HEK293 (cell line): ENCODE measurements around the gene NOS1.

ENCODE experiments used
- CTCF ChIA-PET: fragments of 350-600 bp; formaldehyde crosslinking; extraction: SDS; loops from one replicate; lab custom pipeline; 2021; ENCODE audit warnings: antibody characterized with exemption; lab: Yijun Ruan, JAX
- POLR2A ChIA-PET: fragments of 300-600 bp; formaldehyde crosslinking; extraction: SDS; loops from one replicate; lab custom pipeline; 2020; ENCODE audit warnings: antibody characterized with exemption, inconsistent platforms; lab: Yijun Ruan, JAX
- H3K27ac ChIP-seq: fragments of 200-500 bp; sonication (Bioruptor generic); 2 replicates; pipeline ENCODE4 v1.5.1; 2014; ENCODE audit warnings: low read depth, low read length, control low read depth, inconsistent platforms; ENCODE audit errors: extremely low read depth
- H3K36me3 ChIP-seq, 2 experiments: fragments of 200-500 bp in 1 of 2; sonication (Bioruptor generic) in 1 of 2; 1 replicate in 1 of 2; 2 replicates in 1 of 2; pipeline ENCODE4 v1.5.1; 2014 to 2017; ENCODE audit warnings: inconsistent platforms in 2 of 2, low read length in 2 of 2; ENCODE audit not compliant: control insufficient read depth in 2 of 2, insufficient read depth in 1 of 2
- H3K4me1 ChIP-seq: fragments of 200-500 bp; sonication (Bioruptor generic); 2 replicates; pipeline ENCODE4 v1.5.1; 2014; ENCODE audit warnings: mild to moderate bottlenecking, low read length, inconsistent platforms; ENCODE audit not compliant: control insufficient read depth, insufficient read depth
- H3K4me3 ChIP-seq: 2 replicates; pipeline ENCODE4 v1.5.1; 2011; ENCODE audit warnings: low read depth, mild to moderate bottlenecking, control low read depth, low read length, moderate library complexity
- H3K9me3 ChIP-seq: fragments of 200-500 bp; sonication (Bioruptor generic); 2 replicates; pipeline ENCODE4 v1.5.1; 2014; ENCODE audit warnings: low read depth, low read length, inconsistent platforms; ENCODE audit not compliant: control insufficient read depth, insufficient read depth
- EGR2 ChIP-seq: fragments of 450-650 bp; formaldehyde crosslinking; IDR thresholded peaks from 2 replicates; pipeline ENCODE4 v1.5.1; 2016; ENCODE audit warnings: low read depth, missing biosample characterization, missing genetic modification characterization
- GFI1B ChIP-seq: fragments of 450-650 bp; formaldehyde crosslinking; IDR thresholded peaks from 2 replicates; pipeline ENCODE4 v1.5.1; 2016; ENCODE audit warnings: missing biosample characterization, missing genetic modification characterization
- GLI2 ChIP-seq: fragments of 450-650 bp; formaldehyde crosslinking; IDR thresholded peaks from 2 replicates; pipeline ENCODE4; 2017; ENCODE audit warnings: missing biosample characterization, missing genetic modification characterization, low read depth, borderline replicate concordance
- GLIS2 ChIP-seq: fragments of 450-650 bp; formaldehyde crosslinking; IDR thresholded peaks from 2 replicates; pipeline ENCODE4 v1.5.1; 2016; ENCODE audit warnings: missing biosample characterization, missing genetic modification characterization
- HOXD13 ChIP-seq: sonication (generic); formaldehyde crosslinking; IDR thresholded peaks from 2 replicates; pipeline ENCODE4 v1.8.0; 2022; ENCODE audit warnings: missing genetic modification reagents, borderline replicate concordance
- IKZF3 ChIP-seq: fragments of 450-650 bp; IDR thresholded peaks from 2 replicates; pipeline ENCODE4 v1.5.0; 2018; ENCODE audit warnings: missing biosample characterization, mild to moderate bottlenecking, missing genetic modification characterization, moderate library complexity
- KLF16 ChIP-seq: fragments of 450-650 bp; formaldehyde crosslinking; IDR thresholded peaks from 2 replicates; pipeline ENCODE4 v1.5.1; 2017; ENCODE audit warnings: missing biosample characterization, missing genetic modification characterization
- KLF8 ChIP-seq: fragments of 450-650 bp; formaldehyde crosslinking; IDR thresholded peaks from 2 replicates; pipeline ENCODE4 v1.5.1; 2016; ENCODE audit warnings: missing biosample characterization, missing genetic modification characterization
- MEIS1 ChIP-seq: sonication (generic); formaldehyde crosslinking; IDR thresholded peaks from 2 replicates; pipeline ENCODE4 v1.8.1; 2022; ENCODE audit warnings: missing genetic modification reagents, mild to moderate bottlenecking, borderline replicate concordance
- RBAK ChIP-seq: fragments of 450-650 bp; formaldehyde crosslinking; IDR thresholded peaks from 2 replicates; pipeline ENCODE4 v1.5.1; 2016; ENCODE audit warnings: missing biosample characterization, missing genetic modification characterization
- YY1 ChIP-seq: fragments of 450-650 bp; formaldehyde crosslinking; IDR thresholded peaks from 2 replicates; pipeline ENCODE4 v1.5.1; 2018; ENCODE audit warnings: missing biosample characterization, missing genetic modification characterization
- YY2 ChIP-seq: fragments of 450-650 bp; formaldehyde crosslinking; IDR thresholded peaks from 2 replicates; pipeline ENCODE4 v1.5.1; 2016; ENCODE audit warnings: missing biosample characterization, missing genetic modification characterization
- ZBTB17 ChIP-seq: fragments of 450-650 bp; formaldehyde crosslinking; IDR thresholded peaks from 2 replicates; pipeline ENCODE4 v1.5.1; 2016; ENCODE audit warnings: missing biosample characterization, missing genetic modification characterization
- ZBTB26 ChIP-seq: fragments of 450-650 bp; formaldehyde crosslinking; optimal IDR thresholded peaks from 2 replicates; pipeline ENCODE3; 2016; ENCODE audit warnings: missing biosample characterization, mild to moderate bottlenecking, missing genetic modification characterization
- ZBTB49 ChIP-seq: fragments of 450-650 bp; formaldehyde crosslinking; IDR thresholded peaks from 2 replicates; pipeline ENCODE4 v1.5.1; 2016; ENCODE audit warnings: missing biosample characterization, missing genetic modification characterization, low read depth
- ZBTB8A ChIP-seq: fragments of 450-650 bp; formaldehyde crosslinking; IDR thresholded peaks from 2 replicates; pipeline ENCODE4 v1.5.1; 2016; ENCODE audit warnings: missing biosample characterization, missing genetic modification characterization
- ZNF133 ChIP-seq: fragments of 450-650 bp; formaldehyde crosslinking; IDR thresholded peaks from 2 replicates; pipeline ENCODE4 v1.5.1; 2016; ENCODE audit warnings: missing biosample characterization, missing genetic modification characterization
- ZNF138 ChIP-seq: fragments of 450-650 bp; formaldehyde crosslinking; IDR thresholded peaks from 2 replicates; pipeline ENCODE4 v1.5.1; 2016; ENCODE audit warnings: missing biosample characterization, missing genetic modification characterization, borderline replicate concordance
- ZNF169 ChIP-seq: fragments of 450-650 bp; formaldehyde crosslinking; IDR thresholded peaks from 2 replicates; pipeline ENCODE4 v1.5.1; 2016; ENCODE audit warnings: missing biosample characterization, missing genetic modification characterization
- ZNF175 ChIP-seq: fragments of 450-650 bp; formaldehyde crosslinking; IDR thresholded peaks from 2 replicates; pipeline ENCODE4 v1.5.1; 2016; ENCODE audit warnings: missing biosample characterization, missing genetic modification characterization
- ZNF221 ChIP-seq: fragments of 450-650 bp; formaldehyde crosslinking; IDR thresholded peaks from 2 replicates; pipeline ENCODE4 v1.5.1; 2017; ENCODE audit warnings: missing biosample characterization, missing genetic modification characterization, borderline replicate concordance
- ZNF292 ChIP-seq: fragments of 450-650 bp; formaldehyde crosslinking; IDR thresholded peaks from 2 replicates; pipeline ENCODE4 v1.5.1; 2016; ENCODE audit warnings: low read depth, missing biosample characterization, missing genetic modification characterization, borderline replicate concordance
- ZNF302 ChIP-seq: fragments of 450-650 bp; formaldehyde crosslinking; IDR thresholded peaks from 2 replicates; pipeline ENCODE4 v1.5.1; 2016; ENCODE audit warnings: missing biosample characterization, missing genetic modification characterization, low read depth
- ZNF311 ChIP-seq: fragments of 450-650 bp; formaldehyde crosslinking; IDR thresholded peaks from 2 replicates; pipeline ENCODE4 v1.5.1; 2017; ENCODE audit warnings: missing biosample characterization, missing genetic modification characterization, borderline replicate concordance
- ZNF366 ChIP-seq: fragments of 450-650 bp; formaldehyde crosslinking; conservative IDR thresholded peaks from 2 replicates; pipeline ENCODE4 v1.5.1; 2016; ENCODE audit warnings: missing biosample characterization, missing genetic modification characterization
- ZNF391 ChIP-seq: fragments of 450-650 bp; formaldehyde crosslinking; IDR thresholded peaks from 2 replicates; pipeline ENCODE4 v1.5.1; 2016; ENCODE audit warnings: low read depth, missing biosample characterization, missing genetic modification characterization, borderline replicate concordance
- ZNF416 ChIP-seq: fragments of 450-650 bp; formaldehyde crosslinking; IDR thresholded peaks from 2 replicates; pipeline ENCODE4 v1.5.1; 2016; ENCODE audit warnings: missing biosample characterization, missing genetic modification characterization
- ZNF48 ChIP-seq: fragments of 450-650 bp; formaldehyde crosslinking; IDR thresholded peaks from 2 replicates; pipeline ENCODE4 v1.5.1; 2016; ENCODE audit warnings: missing biosample characterization, missing genetic modification characterization
- ZNF510 ChIP-seq: fragments of 450-650 bp; formaldehyde crosslinking; IDR thresholded peaks from 2 replicates; pipeline ENCODE4 v1.5.1; 2018; ENCODE audit warnings: mild to moderate bottlenecking, missing genetic modification characterization, missing biosample characterization; ENCODE audit not compliant: insufficient replicate concordance
- ZNF521 ChIP-seq: fragments of 450-650 bp; formaldehyde crosslinking; IDR thresholded peaks from 2 replicates; pipeline ENCODE4 v1.5.1; 2017; ENCODE audit warnings: missing biosample characterization, mild to moderate bottlenecking, missing genetic modification characterization
- ZNF548 ChIP-seq: fragments of 450-650 bp; formaldehyde crosslinking; IDR thresholded peaks from 2 replicates; pipeline ENCODE4 v1.5.1; 2016; ENCODE audit warnings: missing biosample characterization, missing genetic modification characterization
- ZNF610 ChIP-seq: fragments of 450-650 bp; formaldehyde crosslinking; IDR thresholded peaks from 2 replicates; pipeline ENCODE4 v1.5.1; 2016; ENCODE audit warnings: missing biosample characterization, missing genetic modification characterization, borderline replicate concordance
- ZNF830 ChIP-seq: fragments of 450-650 bp; IDR thresholded peaks from 2 replicates; pipeline ENCODE4 v1.5.0; 2018; ENCODE audit warnings: missing biosample characterization, missing genetic modification characterization, low read depth, mild to moderate bottlenecking, moderate library complexity
- TF ChIP-seq, protein P1 (sequence below): fragments of 450-650 bp; formaldehyde crosslinking; IDR thresholded peaks from 2 replicates; pipeline ENCODE4 v1.5.1; 2017; ENCODE audit warnings: missing biosample characterization, missing genetic modification characterization
- TF ChIP-seq, protein P2 (sequence below): fragments of 450-650 bp; formaldehyde crosslinking; IDR thresholded peaks from 2 replicates; pipeline ENCODE4 v1.5.1; 2016; ENCODE audit warnings: missing biosample characterization, missing genetic modification characterization

NOS1 gene

GRCh38 chr12:117243488-117243887 lies 117.9 kb downstream of the NOS1 start:
- H3K27ac ChIP-seq, result no peak overlapping the region
- H3K4me3 ChIP-seq, result no peak overlapping the region
- POLR2A ChIA-PET, result no interaction called here
- no peaks in the 10 kb centered on the region for H3K4me1 ChIP-seq
- no peaks in the 10 kb centered on the region for H3K36me3 ChIP-seq
- CTCF ChIA-PET, result interaction anchor here (0.6 to 0.8 kb wide), 2 partner anchors 12 to 594 kb away, joined by 3 read pairs; no protein-coding TSS in a partner anchor
- no peaks in the 10 kb centered on the region for H3K9me3 ChIP-seq
- no peak for TF ChIP-seq ZNF169 (tag by site-specific recombination)
- no peak for TF ChIP-seq GFI1B (tag by site-specific recombination)
- no peak for TF ChIP-seq ZNF610 (tag by site-specific recombination)
- no peak for TF ChIP-seq ZNF416
- TF ChIP-seq, protein P1, sequence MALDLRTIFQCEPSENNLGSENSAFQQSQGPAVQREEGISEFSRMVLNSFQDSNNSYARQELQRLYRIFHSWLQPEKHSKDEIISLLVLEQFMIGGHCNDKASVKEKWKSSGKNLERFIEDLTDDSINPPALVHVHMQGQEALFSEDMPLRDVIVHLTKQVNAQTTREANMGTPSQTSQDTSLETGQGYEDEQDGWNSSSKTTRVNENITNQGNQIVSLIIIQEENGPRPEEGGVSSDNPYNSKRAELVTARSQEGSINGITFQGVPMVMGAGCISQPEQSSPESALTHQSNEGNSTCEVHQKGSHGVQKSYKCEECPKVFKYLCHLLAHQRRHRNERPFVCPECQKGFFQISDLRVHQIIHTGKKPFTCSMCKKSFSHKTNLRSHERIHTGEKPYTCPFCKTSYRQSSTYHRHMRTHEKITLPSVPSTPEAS, result no peak
- TF ChIP-seq EGR2 (tag by site-specific recombination), result peak; percentile 38; the same call in 1 of the 2 replicates
- TF ChIP-seq ZNF521 (tag by site-specific recombination), result 0 out of 2 replicates have a peak, but pooled peaks have one; percentile 47
- no peak for TF ChIP-seq ZNF175 (tag by site-specific recombination)
- no peak for TF ChIP-seq ZNF302
- 0 out of 2 replicates have a peak, but pooled peaks have one; percentile 20 for TF ChIP-seq YY2
- TF ChIP-seq ZNF133 (tag by site-specific recombination), result no peak
- TF ChIP-seq RBAK, result no peak
- TF ChIP-seq ZBTB49 (tag by site-specific recombination), result no peak
- no peak for TF ChIP-seq YY1 (tag by site-specific recombination)
- no peak for TF ChIP-seq GLIS2 (tag by site-specific recombination)
- TF ChIP-seq ZNF366 (tag by site-specific recombination), result peak; percentile 94
- no peak for TF ChIP-seq ZNF391
- no peak for TF ChIP-seq KLF16 (tag by site-specific recombination)
- no peak for TF ChIP-seq ZNF292
- TF ChIP-seq ZBTB17, result peak; percentile 70
- 0 out of 2 replicates have a peak, but pooled peaks have one; percentile 79 for TF ChIP-seq ZNF311 (tag by site-specific recombination)
- TF ChIP-seq, protein P2, sequence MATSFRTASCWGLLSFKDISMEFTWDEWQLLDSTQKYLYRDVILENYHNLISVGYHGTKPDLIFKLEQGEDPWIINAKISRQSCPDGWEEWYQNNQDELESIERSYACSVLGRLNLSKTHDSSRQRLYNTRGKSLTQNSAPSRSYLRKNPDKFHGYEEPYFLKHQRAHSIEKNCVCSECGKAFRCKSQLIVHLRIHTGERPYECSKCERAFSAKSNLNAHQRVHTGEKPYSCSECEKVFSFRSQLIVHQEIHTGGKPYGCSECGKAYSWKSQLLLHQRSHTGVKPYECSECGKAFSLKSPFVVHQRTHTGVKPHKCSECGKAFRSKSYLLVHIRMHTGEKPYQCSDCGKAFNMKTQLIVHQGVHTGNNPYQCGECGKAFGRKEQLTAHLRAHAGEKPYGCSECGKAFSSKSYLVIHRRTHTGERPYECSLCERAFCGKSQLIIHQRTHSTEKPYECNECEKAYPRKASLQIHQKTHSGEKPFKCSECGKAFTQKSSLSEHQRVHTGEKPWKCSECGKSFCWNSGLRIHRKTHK (tag by site-specific recombination), result no peak
- TF ChIP-seq ZNF48, result no peak
- no peak for TF ChIP-seq ZNF830 (tag by site-specific recombination)
- no peak for TF ChIP-seq IKZF3 (tag by site-specific recombination)
- TF ChIP-seq ZBTB8A (tag by site-specific recombination), result no peak
- no peak for TF ChIP-seq HOXD13 (CRISPR knock-in tag)
- no peak for TF ChIP-seq ZBTB26 (tag by site-specific recombination)
- no peak for TF ChIP-seq KLF8 (tag by site-specific recombination)
- TF ChIP-seq ZNF221, result no peak
- TF ChIP-seq ZNF510, result no peak
- TF ChIP-seq GLI2, result no peak
- TF ChIP-seq ZNF548 (tag by site-specific recombination), result no peak
- no peak for TF ChIP-seq ZNF138 (tag by site-specific recombination)
- no peak for TF ChIP-seq MEIS1 (CRISPR knock-in tag)
